ENCODE data around the gene CLEC9A. TPM values are rescaled to one million over a fixed set of nuclear protein-coding genes. Genes with fewer than 3 reads are reported as not detected.

CLEC9A gene
- total and polyA plus RNA-seq, 2 experiments from 2014 or later: not detected

GRCh38 chr12:10018386-10018785 is 12.1 kb upstream of the CLEC9A start:
- Mint-ChIP-seq H3K9me3 (no peaks in the 10 kb centered on the region), H3K27ac (no peak overlapping the region), H3K36me3 (ENCODE audit: low read depth) (no peaks in the 10 kb centered on the region), H3K4me1 (peaks cover 10% of the 10 kb centered on the region), H3K4me3 (no peak overlapping the region), H3K27me3 (ENCODE audit: insufficient read depth, low read depth, poor library complexity) (no peaks in the 10 kb centered on the region)
- DNase-seq (ENCODE audit: low spot score): no peak
- H4K20me1 ChIP-seq (replicated peaks; ENCODE audit: insufficient read depth): no peaks in the 10 kb centered on the region; the same call in 1 of the 2 replicates
- H3K27me3 ChIP-seq (ENCODE audit: insufficient read depth): no peaks in the 10 kb centered on the region
- no peak overlapping the region for H3K27ac ChIP-seq (ENCODE audit: low read depth)
- H3K79me2 ChIP-seq (replicated peaks; ENCODE audit: insufficient read depth): no peaks in the 10 kb centered on the region
- no peaks in the 10 kb centered on the region for H3K9me2 ChIP-seq (ENCODE audit: insufficient read depth)
- no peak for ATAC-seq
- TF ChIP-seq POLR2AphosphoS5 (IDR thresholded peaks at IDR 0.05; ENCODE audit: low read depth): no peak
- no peaks in the 10 kb centered on the region for H3K36me3 ChIP-seq (ENCODE audit: insufficient read depth)
- H2AFZ ChIP-seq: no peak overlapping the region
- H3K4me2 ChIP-seq: no peak overlapping the region
- no peak overlapping the region for H3K4me3 ChIP-seq
- H3F3A ChIP-seq (replicated peaks; ENCODE audit: low read depth): no peaks in the 10 kb centered on the region
- peaks cover 15% of the 10 kb centered on the region for H3K4me1 ChIP-seq (ENCODE audit: insufficient read depth)

GRCh38 chr12:10021342-10021741 is 9.1 kb upstream of the CLEC9A start:
- no peak for ATAC-seq
- peaks cover 15% of the 10 kb centered on the region for H3K4me1 ChIP-seq (ENCODE audit: insufficient read depth)
- TF ChIP-seq ZNF331 (CRISPR knock-in tag; IDR thresholded peaks at IDR 0.05; ENCODE audit: low read depth): no peak
- no peak for TF ChIP-seq JUNB (IDR thresholded peaks at IDR 0.05; ENCODE audit: unreplicated experiment)
- no peak for TF ChIP-seq CREB1 (CRISPR knock-in tag; IDR thresholded peaks at IDR 0.05; ENCODE audit: low read depth)
- TF ChIP-seq, protein P1, sequence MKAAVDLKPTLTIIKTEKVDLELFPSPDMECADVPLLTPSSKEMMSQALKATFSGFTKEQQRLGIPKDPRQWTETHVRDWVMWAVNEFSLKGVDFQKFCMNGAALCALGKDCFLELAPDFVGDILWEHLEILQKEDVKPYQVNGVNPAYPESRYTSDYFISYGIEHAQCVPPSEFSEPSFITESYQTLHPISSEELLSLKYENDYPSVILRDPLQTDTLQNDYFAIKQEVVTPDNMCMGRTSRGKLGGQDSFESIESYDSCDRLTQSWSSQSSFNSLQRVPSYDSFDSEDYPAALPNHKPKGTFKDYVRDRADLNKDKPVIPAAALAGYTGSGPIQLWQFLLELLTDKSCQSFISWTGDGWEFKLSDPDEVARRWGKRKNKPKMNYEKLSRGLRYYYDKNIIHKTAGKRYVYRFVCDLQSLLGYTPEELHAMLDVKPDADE (IDR thresholded peaks at IDR 0.05): no peak
- TF ChIP-seq, protein P2, sequence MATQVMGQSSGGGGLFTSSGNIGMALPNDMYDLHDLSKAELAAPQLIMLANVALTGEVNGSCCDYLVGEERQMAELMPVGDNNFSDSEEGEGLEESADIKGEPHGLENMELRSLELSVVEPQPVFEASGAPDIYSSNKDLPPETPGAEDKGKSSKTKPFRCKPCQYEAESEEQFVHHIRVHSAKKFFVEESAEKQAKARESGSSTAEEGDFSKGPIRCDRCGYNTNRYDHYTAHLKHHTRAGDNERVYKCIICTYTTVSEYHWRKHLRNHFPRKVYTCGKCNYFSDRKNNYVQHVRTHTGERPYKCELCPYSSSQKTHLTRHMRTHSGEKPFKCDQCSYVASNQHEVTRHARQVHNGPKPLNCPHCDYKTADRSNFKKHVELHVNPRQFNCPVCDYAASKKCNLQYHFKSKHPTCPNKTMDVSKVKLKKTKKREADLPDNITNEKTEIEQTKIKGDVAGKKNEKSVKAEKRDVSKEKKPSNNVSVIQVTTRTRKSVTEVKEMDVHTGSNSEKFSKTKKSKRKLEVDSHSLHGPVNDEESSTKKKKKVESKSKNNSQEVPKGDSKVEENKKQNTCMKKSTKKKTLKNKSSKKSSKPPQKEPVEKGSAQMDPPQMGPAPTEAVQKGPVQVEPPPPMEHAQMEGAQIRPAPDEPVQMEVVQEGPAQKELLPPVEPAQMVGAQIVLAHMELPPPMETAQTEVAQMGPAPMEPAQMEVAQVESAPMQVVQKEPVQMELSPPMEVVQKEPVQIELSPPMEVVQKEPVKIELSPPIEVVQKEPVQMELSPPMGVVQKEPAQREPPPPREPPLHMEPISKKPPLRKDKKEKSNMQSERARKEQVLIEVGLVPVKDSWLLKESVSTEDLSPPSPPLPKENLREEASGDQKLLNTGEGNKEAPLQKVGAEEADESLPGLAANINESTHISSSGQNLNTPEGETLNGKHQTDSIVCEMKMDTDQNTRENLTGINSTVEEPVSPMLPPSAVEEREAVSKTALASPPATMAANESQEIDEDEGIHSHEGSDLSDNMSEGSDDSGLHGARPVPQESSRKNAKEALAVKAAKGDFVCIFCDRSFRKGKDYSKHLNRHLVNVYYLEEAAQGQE (IDR thresholded peaks at IDR 0.05; ENCODE audit: unreplicated experiment): no peak
- TF ChIP-seq NANOG (IDR thresholded peaks at IDR 0.05; ENCODE audit: borderline replicate concordance): no peak
- TF ChIP-seq ZNF114 (CRISPR knock-in tag; IDR thresholded peaks at IDR 0.05): no peak
- TF ChIP-seq EZH2 (IDR thresholded peaks at IDR 0.05; ENCODE audit: low read depth, unreplicated experiment): no peak
- no peak for TF ChIP-seq STAT1 (IDR thresholded peaks at IDR 0.05; ENCODE audit: unreplicated experiment)
- TF ChIP-seq ZNF462 (CRISPR knock-in tag; IDR thresholded peaks at IDR 0.05): no peak
- TF ChIP-seq POLR2AphosphoS5 (IDR thresholded peaks at IDR 0.05; ENCODE audit: low read depth): no peak

More at GRCh38 chr12:10021342-10021741, 9.1 kb upstream of the CLEC9A start:
- no peaks in the 10 kb centered on the region for H3K79me2 ChIP-seq (replicated peaks; ENCODE audit: insufficient read depth)
- H3K27me3 ChIP-seq (ENCODE audit: insufficient read depth): no peaks in the 10 kb centered on the region
- Mint-ChIP-seq H3K4me3 (no peak overlapping the region), H3K36me3 (ENCODE audit: low read depth) (no peaks in the 10 kb centered on the region), H3K9me3 (no peaks in the 10 kb centered on the region), H3K27me3 (ENCODE audit: insufficient read depth, low read depth, poor library complexity) (no peaks in the 10 kb centered on the region), H3K27ac (no peak overlapping the region), H3K4me1 (peaks cover 10% of the 10 kb centered on the region)
- H2AFZ ChIP-seq: no peak overlapping the region
- no peaks in the 10 kb centered on the region for H3K36me3 ChIP-seq (ENCODE audit: insufficient read depth)
- H4K20me1 ChIP-seq (replicated peaks; ENCODE audit: insufficient read depth): no peaks in the 10 kb centered on the region; the same call in 1 of the 2 replicates
- no peaks in the 10 kb centered on the region for H3F3A ChIP-seq (replicated peaks; ENCODE audit: low read depth)
- no peak overlapping the region for H3K4me3 ChIP-seq
- DNase-seq (ENCODE audit: low spot score): no peak
- peaks cover 4% of the 10 kb centered on the region; the same call in 1 of the 2 replicates for H3K9me2 ChIP-seq (ENCODE audit: insufficient read depth)
- H3K4me2 ChIP-seq: no peak overlapping the region
- no peak overlapping the region for H3K27ac ChIP-seq (ENCODE audit: low read depth)
